K562 (cell line): ENCODE results near the gene ZFP62. TPM values are rescaled to one million over a fixed set of nuclear protein-coding genes. Genes with fewer than 3 reads are reported as not detected.

Experiments used
- ARID2 ChIP-seq: fragments of 450-650 bp; IDR thresholded peaks from 2 replicates; pipeline ENCODE4 v1.6.1; 2017; ENCODE audit warnings: antibody characterized with exemption, mild to moderate bottlenecking
- CHD7 ChIP-seq: fragments of 200-600 bp; sonication (generic); IDR thresholded peaks from one replicate; pipeline ENCODE4 v1.6.1; 2012; ENCODE audit warnings: mild to moderate bottlenecking, low read depth, low read length, inconsistent platforms
- SREBF1 ChIP-seq: fragments of 150-350 bp; IDR thresholded peaks from 2 replicates; pipeline ENCODE4 v1.6.1; 2014; ENCODE audit warnings: antibody characterized with exemption, low read depth, low read length, borderline replicate concordance
- polyA plus RNA-seq, 8 experiments: library from polyadenylated mRNA; depleted of rRNA in 4 of 8; stranded (reverse) in 5 of 8; unstranded in 3 of 8; fragments of >200 nt; fragmentation: Nextera tagmentation in 2 of 8; fragmentation: Illumina TruSeq in 1 of 8; extraction: Ambion mirVana in 2 of 8; extraction: Trizol in 1 of 8; gene quantifications; 2 replicates each; pipeline versions ENCODE4 v1.2.1 to v1.2.3, GENCODE V29; 2011 to 2014; ENCODE audit warnings: inconsistent platforms in 1 of 8, missing spikeins in 1 of 8
- total RNA-seq, 7 experiments: library from RNA; depleted of rRNA in 6 of 7; stranded (reverse); fragments of >200 nt in 6 of 7; fragmentation: Illumina TruSeq in 2 of 7; extraction: Trizol in 2 of 7; gene quantifications; 2 replicates each; pipeline versions ENCODE4 v1.2.1 to v1.2.3, GENCODE V29; 2011 to 2021; ENCODE audit warnings: low replicate concordance in 1 of 7

Gene ZFP62
- total and polyA plus RNA-seq, 9 of the 15 experiments (the other 6 are each of a cell fraction or from before 2014, with no cell fraction given) = 12.2 to 37.5 (median 25.0) TPM

- TF ChIP-seq CHD7 (no peak), SREBF1 (0 out of 2 replicates have a peak, but pooled peaks have one; percentile 15), ARID2 (no peak)
- TF ChIP-seq, all 486 proteins: peak for 20
Observed at GRCh38 chr5:180860273-180860886, 696 bp downstream of the ZFP62 start (continued).
